ENCODE measurements around the gene FRY. TPM values are rescaled to one million over a fixed set of nuclear protein-coding genes. Genes with fewer than 3 reads are reported as not detected.

Gene FRY
- polyA plus RNA-seq, 1 experiment, result 51.4 TPM

GRCh38 chr13:32300406-32300805, 268.8 kb downstream of the FRY start:
- POLR2A ChIA-PET, result no interaction called here
- no peak for TF ChIP-seq CTCF (IDR thresholded peaks at IDR 0.05; ENCODE audit: insufficient read depth, low read depth, low read length)
- no peak overlapping the region for H3K4me3 ChIP-seq (ENCODE audit: low read depth, low read length)
- no peak for DNase-seq (ENCODE audit: low read depth)
- CTCF ChIA-PET, result interaction anchor here (0.6 to 1.8 kb wide), 3 partner anchors 12 to 381 kb away, joined by 3 to 4 read pairs (median 3); no protein-coding TSS in a partner anchor
- peaks cover 1% of the 10 kb centered on the region; the same call in 1 of the 2 replicates for H3K36me3 ChIP-seq (ENCODE audit: control insufficient read depth, insufficient read depth, low read length)
- no peaks in the 10 kb centered on the region for H3K27me3 ChIP-seq (ENCODE audit: control insufficient read depth, insufficient read depth, low read length)

- Histone ChIP-seq H3K27me3 (ENCODE audit: control insufficient read depth, insufficient read depth, low read length) (no peaks in the 10 kb centered on the region), H3K4me3 (ENCODE audit: low read depth, low read length) (no peak overlapping the region), H3K36me3 (ENCODE audit: control insufficient read depth, insufficient read depth, low read length) (no peaks in the 10 kb centered on the region)
- ChIA-PET CTCF (no interaction called here), POLR2A (no interaction called here)
- DNase-seq (ENCODE audit: low read depth), result no peak
- no peak for TF ChIP-seq CTCF (IDR thresholded peaks at IDR 0.05; ENCODE audit: insufficient read depth, low read depth, low read length)
Measured at GRCh38 chr13:32300920-32301319, 269.3 kb downstream of the FRY start.

- POLR2A ChIA-PET, result no interaction called here
- no peak for TF ChIP-seq CTCF (IDR thresholded peaks at IDR 0.05; ENCODE audit: insufficient read depth, low read depth, low read length)
- CTCF ChIA-PET, result interaction anchor here (1.9 kb wide), 1 partner anchor 393 kb away, joined by 7 read pairs; no protein-coding TSS in a partner anchor
- no peak for DNase-seq (ENCODE audit: low read depth)
- no peaks in the 10 kb centered on the region for H3K27me3 ChIP-seq (ENCODE audit: control insufficient read depth, insufficient read depth, low read length)
- no peak overlapping the region for H3K4me3 ChIP-seq (ENCODE audit: low read depth, low read length)
- H3K36me3 ChIP-seq (ENCODE audit: control insufficient read depth, insufficient read depth, low read length), result no peaks in the 10 kb centered on the region
Measured at GRCh38 chr13:32302461-32302860, 270.9 kb downstream of the FRY start.

GRCh38 chr13:32305646-32306045, 274.1 kb downstream of the FRY start:
- CTCF ChIA-PET, result interaction anchor here (0.8 to 1.7 kb wide), 3 partner anchors 10 to 274 kb away, joined by 3 to 4 read pairs (median 3); partner anchors contain the start of gene FRY

More at GRCh38 chr13:32305646-32306045, 274.1 kb downstream of the FRY start:
- Histone ChIP-seq H3K36me3 (ENCODE audit: control insufficient read depth, insufficient read depth, low read length) (no peaks in the 10 kb centered on the region), H3K27me3 (ENCODE audit: control insufficient read depth, insufficient read depth, low read length) (no peaks in the 10 kb centered on the region), H3K4me3 (ENCODE audit: low read depth, low read length) (no peak overlapping the region)
- no peak for TF ChIP-seq CTCF (IDR thresholded peaks at IDR 0.05; ENCODE audit: insufficient read depth, low read depth, low read length)
- no peak for DNase-seq (ENCODE audit: low read depth)
- POLR2A ChIA-PET, result no interaction called here

Data from BJ (cell line).